Urothelium cell line (cell line): ENCODE measurements around the gene DCTD.

Experiments
- DNase-seq: peaks from one replicate; pipeline ENCODE4 v3.0.0; 2011; ENCODE audit warnings: low spot score, mixed read lengths
- FAIRE-seq: peaks from 2 replicates; lab custom pipeline; 2011; peaks lifted over from hg19 to GRCh38; lab: Jason Lieb, UNC

The DCTD gene

DNA sequence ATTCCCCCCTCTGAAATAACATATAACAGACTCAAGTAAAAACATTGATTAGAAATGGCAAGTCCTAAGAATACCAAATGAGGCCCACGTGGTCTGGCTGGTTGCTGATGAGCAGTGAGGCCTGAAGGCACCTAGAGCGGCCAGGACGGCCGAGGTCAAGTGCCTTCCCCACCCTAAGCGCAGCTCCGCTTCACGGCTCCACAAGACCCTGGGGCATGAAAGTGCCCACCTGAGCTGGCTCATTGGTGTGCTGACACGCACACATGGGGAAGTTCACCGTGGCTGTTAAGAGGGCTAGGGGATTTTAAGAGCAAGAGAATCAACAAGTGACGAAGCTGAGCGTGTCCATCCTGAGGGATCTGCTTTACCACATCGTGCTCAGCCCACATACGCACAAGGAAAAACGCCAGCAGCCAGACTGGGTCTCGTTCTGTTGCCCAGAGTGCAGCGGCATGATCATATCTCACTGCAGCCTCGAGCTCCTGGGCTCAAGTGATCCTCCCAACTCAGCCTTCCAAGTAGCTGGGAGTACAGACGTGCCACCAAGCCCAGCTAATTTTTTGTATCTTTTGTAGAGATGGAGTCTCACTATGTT lies 22.4 kb downstream of the DCTD start:
- no peak for FAIRE-seq

DNA sequence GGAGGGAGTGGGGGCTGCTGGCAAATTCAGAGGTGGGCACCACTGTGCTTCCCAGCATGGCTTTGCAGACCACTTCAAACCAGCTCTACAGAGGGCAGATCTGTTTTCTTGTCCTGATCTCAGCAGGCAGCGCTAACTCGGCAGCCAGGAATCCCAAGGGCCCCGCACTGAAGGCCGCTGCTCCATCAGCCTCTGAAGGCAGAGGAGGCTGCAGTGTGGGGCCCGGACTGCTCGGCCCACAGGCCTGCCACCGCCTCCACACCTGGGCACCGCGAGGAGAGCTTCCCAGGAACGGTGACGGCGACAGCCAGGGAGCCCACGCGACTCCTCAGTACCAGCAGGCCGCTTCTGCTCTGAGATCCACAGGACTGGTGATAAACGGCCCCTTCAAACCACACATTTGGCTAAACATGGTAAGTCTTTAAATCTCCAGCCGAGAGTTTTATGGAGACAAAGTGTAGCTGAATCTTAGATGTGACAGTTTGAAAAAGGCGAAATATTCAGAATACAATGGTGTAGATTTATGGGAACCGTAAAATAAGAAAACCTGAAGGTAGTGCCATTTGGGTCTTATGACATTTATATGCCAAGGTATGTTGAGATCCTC lies 23.6 kb downstream of the DCTD start:
- DNase-seq: no peak
- no peak for FAIRE-seq

More for the DNA sequence above, 22.4 kb downstream of the DCTD start:
- DNase-seq: no peak

- DNase-seq: no peak
- no peak for FAIRE-seq
These were observed 24.1 kb downstream of the DCTD start for GRCh38 chr4:182893047-182893446.

GRCh38 chr4:182890202-182890601 lies 27.0 kb downstream of the DCTD start:
- no peak for FAIRE-seq
- no peak for DNase-seq

GRCh38 chr4:182888891-182889290 lies 28.3 kb downstream of the DCTD start:
- DNase-seq (no peak), FAIRE-seq (no peak)

DNA sequence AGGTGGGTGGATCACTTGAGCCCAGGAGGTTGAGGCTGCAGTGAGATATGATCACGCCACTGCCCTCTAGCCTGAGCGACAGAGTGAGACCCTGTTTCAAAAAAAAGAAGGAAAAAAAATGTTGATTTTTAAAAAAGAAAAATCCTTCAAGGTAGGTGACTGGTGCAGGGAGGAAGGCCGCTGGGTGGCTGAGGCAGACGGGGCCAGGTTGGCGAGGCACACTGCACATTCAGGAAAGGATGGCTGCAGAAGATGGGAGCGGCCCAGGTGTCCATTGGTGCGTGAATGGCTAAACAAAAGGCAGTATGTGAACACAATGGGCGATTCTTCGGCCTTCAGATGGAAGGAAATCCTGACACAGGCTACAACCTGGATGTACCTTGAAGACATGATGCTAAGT lies 30.4 kb downstream of the DCTD start:
- no peak for FAIRE-seq

DNA sequence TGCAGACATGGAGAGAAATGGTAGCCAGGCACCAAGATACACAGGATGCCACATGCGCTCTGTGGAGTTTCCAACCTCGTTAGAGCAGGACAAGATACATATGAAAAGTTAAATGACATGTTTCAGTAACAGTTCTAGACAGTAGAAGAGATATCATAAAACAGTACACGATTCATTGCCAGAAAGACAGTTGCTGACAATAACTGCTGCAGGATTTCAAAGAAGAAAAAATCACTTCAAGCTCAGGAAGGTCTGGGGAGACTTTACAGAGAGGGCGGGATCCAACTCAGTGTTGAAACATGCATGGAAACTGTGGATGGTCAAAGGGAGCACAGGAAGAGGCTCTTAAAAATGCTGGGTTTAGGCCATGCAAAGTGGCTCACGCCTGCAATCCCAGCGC lies 31.0 kb downstream of the DCTD start:
- DNase-seq: no peak
- no peak for FAIRE-seq

More for the DNA sequence above, 30.4 kb downstream of the DCTD start:
- DNase-seq: no peak

- FAIRE-seq: no peak
These were observed 31.5 kb downstream of the DCTD start for GRCh38 chr4:182885738-182886077.

GRCh38 chr4:182885022-182885737 lies 32.0 kb downstream of the DCTD start:
- DNase-seq: no peak
- no peak for FAIRE-seq

More at GRCh38 chr4:182885738-182886077, 31.5 kb downstream of the DCTD start:
- no peak for DNase-seq

- DNase-seq (no peak), FAIRE-seq (no peak)
These were observed 33.1 kb downstream of the DCTD start for GRCh38 chr4:182884040-182884439.

GRCh38 chr4:182883351-182883750 lies 33.8 kb downstream of the DCTD start:
- no peak for FAIRE-seq
- no peak for DNase-seq

- FAIRE-seq: no peak
- no peak for DNase-seq
These were observed 35.3 kb downstream of the DCTD start for GRCh38 chr4:182881914-182882313.

GRCh38 chr4:182880387-182881356 lies 36.5 kb downstream of the DCTD start:
- FAIRE-seq: no peak

GRCh38 chr4:182879913-182880312 lies 37.3 kb downstream of the DCTD start:
- DNase-seq: no peak
- FAIRE-seq: no peak

More at GRCh38 chr4:182880387-182881356, 36.5 kb downstream of the DCTD start:
- DNase-seq: no peak

DNA sequence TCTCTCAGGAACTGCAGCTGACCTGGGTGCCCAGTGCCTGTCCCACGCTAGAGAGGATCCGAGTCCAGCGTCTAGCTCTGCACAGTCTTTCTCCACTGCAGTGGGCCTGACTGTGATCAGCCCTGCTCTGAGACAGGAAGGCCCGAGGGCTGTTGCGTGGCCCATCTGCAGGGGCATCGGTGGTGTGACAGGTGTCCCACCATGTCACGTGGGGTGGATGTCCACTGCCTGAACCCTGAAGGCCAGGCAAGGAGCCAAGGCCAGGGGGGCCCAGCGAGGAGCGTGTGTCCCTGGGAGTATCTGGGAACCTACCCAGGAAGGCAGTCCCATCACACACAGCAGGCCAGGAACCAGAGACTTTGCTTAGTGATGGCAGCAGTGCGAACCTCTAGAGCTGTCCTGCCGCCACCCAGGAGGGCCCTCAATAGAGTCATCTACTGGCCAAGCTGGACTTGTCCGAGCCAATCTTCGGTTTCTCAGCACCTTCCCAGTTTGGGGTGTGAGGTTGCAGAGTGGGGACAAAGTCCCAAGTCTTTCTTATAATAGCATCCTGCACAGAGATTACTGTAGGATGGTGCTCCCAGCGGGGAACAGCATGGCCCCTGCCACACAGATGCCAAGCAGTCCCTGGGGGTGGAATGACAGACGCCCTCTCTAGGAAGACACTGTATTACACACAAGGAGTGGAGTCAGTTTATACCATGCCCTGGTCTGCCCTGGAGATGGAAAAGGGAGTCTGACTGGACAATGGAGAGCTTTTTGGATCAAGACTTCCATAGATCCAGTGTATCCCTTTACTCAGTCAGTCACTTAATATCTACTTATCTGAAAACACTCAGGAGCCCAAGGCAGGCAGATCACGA lies 38.3 kb downstream of the DCTD start:
- FAIRE-seq (no peak), DNase-seq (no peak)

DNA sequence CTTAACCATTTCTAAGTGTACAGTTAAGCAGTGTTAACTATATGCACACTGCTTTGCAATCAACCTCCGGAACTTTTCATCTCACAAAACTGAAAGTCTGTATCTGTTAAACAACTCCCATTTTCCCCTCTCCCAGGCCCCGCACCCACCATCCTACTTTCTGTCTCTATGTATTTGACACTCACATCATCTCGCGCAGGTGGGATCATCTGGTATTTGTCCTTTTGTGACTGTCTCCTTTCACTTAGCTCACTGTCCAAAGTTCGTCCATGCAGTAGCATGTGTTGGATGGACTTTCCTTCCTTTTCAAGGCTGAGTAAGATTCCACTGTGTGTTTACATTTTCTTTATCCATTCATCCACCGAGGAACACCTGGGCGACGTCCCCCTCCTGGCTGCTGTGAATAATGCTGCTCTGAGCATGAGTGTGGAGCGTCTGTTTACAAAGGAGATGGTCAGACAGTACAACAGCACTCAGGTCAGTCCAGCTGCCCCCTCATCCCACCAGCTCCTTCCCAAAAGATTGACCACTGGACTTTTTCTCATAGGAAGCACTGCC lies 39.8 kb downstream of the DCTD start:
- FAIRE-seq: no peak
- no peak for DNase-seq

DNA sequence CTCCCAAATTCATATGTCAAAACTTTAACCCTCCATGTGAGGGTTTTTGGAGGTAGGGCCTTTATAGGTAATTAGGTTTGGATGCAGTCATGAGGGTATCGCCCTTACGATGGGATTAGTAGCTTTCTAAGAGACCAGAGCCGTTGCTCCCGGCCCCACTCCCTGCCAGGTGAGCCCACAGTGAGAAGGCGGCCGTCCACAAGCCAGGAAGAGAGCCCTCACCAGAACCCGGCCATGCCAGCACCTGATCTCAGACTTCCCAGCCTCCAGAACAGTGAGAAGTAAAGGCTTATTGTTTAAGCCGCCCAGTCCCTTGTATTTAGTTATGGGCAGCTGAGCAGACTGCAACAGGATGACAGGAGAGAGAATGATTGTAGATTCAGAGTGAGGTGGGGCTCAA lies 40.8 kb downstream of the DCTD start:
- FAIRE-seq (no peak), DNase-seq (no peak)

DNA sequence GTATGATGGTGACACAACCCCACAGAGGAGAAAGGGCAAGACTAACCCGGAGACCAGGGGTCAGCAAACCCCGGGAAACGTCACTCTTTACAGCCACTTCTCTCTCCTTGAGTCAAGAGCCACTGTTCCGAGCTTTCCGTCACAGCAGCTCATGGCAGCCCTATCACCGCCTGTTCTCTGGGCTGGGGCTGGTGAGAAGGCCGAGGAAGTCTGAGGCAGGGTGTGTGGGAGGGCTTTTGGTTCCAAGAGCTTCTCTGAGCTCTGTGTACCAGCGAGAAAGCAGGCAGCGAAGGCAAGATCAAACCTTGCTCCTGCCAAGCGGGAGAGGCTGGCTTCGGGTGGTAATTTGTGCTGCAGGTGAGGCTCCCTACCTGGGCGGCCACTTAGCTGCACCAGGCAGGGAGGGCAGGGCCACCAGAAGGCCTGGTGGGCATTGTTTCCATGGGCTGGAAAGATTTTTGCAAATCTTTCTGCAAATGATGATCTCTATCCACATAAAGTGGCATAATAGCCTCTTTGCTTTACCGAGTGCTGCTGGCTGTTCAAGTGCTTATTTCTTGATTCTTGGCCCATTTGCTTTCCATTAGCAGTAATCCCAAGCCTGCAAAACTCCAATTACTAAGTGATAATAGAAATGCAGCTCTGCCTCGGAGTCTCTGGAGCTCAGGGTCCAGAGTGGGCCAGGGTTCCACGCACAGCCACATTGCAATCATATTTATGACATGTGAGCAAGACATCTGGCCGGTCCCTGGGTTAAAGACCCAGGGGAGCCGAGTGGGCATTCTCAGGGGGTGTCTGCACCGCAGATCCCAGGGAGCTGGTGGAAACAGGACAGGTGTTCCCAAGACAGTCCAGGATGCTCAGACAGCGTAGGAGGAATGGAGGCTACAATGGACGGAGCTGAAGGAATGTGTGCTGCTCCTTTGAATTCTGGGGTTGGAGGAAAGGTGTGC lies 41.5 kb downstream of the DCTD start:
- DNase-seq: no peak
- FAIRE-seq: no peak
